Neural progenitor cell (in vitro differentiated cells): ENCODE data around the gene GALP. TPM values are rescaled to one million over a fixed set of nuclear protein-coding genes. Genes with fewer than 3 reads are reported as not detected.

Experiments used
- DNase-seq: peaks from one replicate; pipeline ENCODE4 v3.0.0-alpha.2; 2016; ENCODE audit warnings: low spot score
- H2AFZ ChIP-seq: fragments of 200-600 bp; sonication (generic); replicated peaks from 2 replicates; pipeline ENCODE4 v1.6.1; 2016; ENCODE audit warnings: antibody characterized with exemption
- H3F3A ChIP-seq: fragments of 200-600 bp; sonication (generic); 2 replicates; pipeline ENCODE4 v1.6.1; 2016; ENCODE audit warnings: antibody characterized with exemption, low read depth
- H3K27ac ChIP-seq: fragments of 200-600 bp; sonication (generic); 2 replicates; pipeline ENCODE4 v1.5.1; 2016; ENCODE audit warnings: mild to moderate bottlenecking
- H3K27me3 ChIP-seq: fragments of 200-600 bp; sonication (generic); 2 replicates; pipeline ENCODE4 v1.6.1; 2016; ENCODE audit warnings: mild to moderate bottlenecking, moderate library complexity
- H3K36me3 ChIP-seq: fragments of 200-600 bp; sonication (generic); 2 replicates; pipeline ENCODE4 v1.5.1; 2016
- H3K4me1 ChIP-seq: fragments of 200-600 bp; sonication (generic); 2 replicates; pipeline ENCODE4 v1.6.1; 2016; ENCODE audit warnings: mixed run types
- H3K4me2 ChIP-seq: fragments of 200-600 bp; sonication (generic); 2 replicates; pipeline ENCODE4 v1.6.1; 2016
- H3K4me3 ChIP-seq: fragments of 200-600 bp; sonication (generic); 2 replicates; pipeline ENCODE4 v1.5.1; 2016
- H3K79me2 ChIP-seq: fragments of 200-600 bp; sonication (generic); 2 replicates; pipeline ENCODE4 v1.6.1; 2016; ENCODE audit warnings: low read depth
- H3K9ac ChIP-seq: fragments of 200-600 bp; sonication (generic); 2 replicates; pipeline ENCODE4 v1.6.1; 2016
- H3K9me3 ChIP-seq: fragments of 200-600 bp; sonication (generic); 2 replicates; pipeline ENCODE4 v1.5.1; 2016; ENCODE audit warnings: low read depth
- H4K20me1 ChIP-seq: fragments of 200-600 bp; sonication (generic); 2 replicates; pipeline ENCODE4 v1.6.1; 2016; ENCODE audit warnings: low read depth
- H3K27ac Mint-ChIP-seq: 3 replicates; pipeline ENCODE4 v1.8.0; 2021; ENCODE audit warnings: mixed read lengths
- H3K27me3 Mint-ChIP-seq: 2 replicates; pipeline ENCODE4 v1.8.0; 2022; ENCODE audit warnings: low read depth, mild to moderate bottlenecking, inconsistent platforms, moderate library complexity, mixed read lengths; ENCODE audit not compliant: insufficient read depth
- H3K36me3 Mint-ChIP-seq: 3 replicates; pipeline ENCODE4 v1.8.0; 2021; ENCODE audit warnings: mixed read lengths
- H3K4me1 Mint-ChIP-seq: 3 replicates; pipeline ENCODE4 v1.8.0; 2021; ENCODE audit warnings: mixed read lengths
- H3K4me3 Mint-ChIP-seq: 3 replicates; pipeline ENCODE4 v1.8.0; 2021; ENCODE audit warnings: mild to moderate bottlenecking, moderate library complexity, mixed read lengths
- H3K9me3 Mint-ChIP-seq: 3 replicates; pipeline ENCODE4 v1.8.0; 2020; ENCODE audit warnings: mixed read lengths
- EZH2 ChIP-seq: fragments of 200-600 bp; sonication (generic); IDR thresholded peaks from 2 replicates; pipeline ENCODE4 v1.6.1; 2017; ENCODE audit warnings: antibody characterized with exemption, mild to moderate bottlenecking, moderate library complexity
- EZH2phosphoT487 ChIP-seq: fragments of 200-600 bp; sonication (generic); IDR thresholded peaks from 2 replicates; pipeline ENCODE4 v1.6.1; 2017; ENCODE audit warnings: antibody characterized with exemption
- total RNA-seq: library from RNA; depleted of rRNA; stranded (reverse); fragments of >200 nt; gene quantifications from 2 replicates; pipeline ENCODE4 v1.2.3, GENCODE V29; 2015; ENCODE audit warnings: low replicate concordance
- TF ChIP-seq, protein P1 (sequence below): fragments of 200-600 bp; sonication (generic); IDR thresholded peaks from 2 replicates; pipeline ENCODE4 v1.5.1; 2017; ENCODE audit warnings: antibody characterized with exemption, mild to moderate bottlenecking

GALP gene
- total RNA-seq, 1 donor from 2014 or later, result 0.71 TPM

DNA sequence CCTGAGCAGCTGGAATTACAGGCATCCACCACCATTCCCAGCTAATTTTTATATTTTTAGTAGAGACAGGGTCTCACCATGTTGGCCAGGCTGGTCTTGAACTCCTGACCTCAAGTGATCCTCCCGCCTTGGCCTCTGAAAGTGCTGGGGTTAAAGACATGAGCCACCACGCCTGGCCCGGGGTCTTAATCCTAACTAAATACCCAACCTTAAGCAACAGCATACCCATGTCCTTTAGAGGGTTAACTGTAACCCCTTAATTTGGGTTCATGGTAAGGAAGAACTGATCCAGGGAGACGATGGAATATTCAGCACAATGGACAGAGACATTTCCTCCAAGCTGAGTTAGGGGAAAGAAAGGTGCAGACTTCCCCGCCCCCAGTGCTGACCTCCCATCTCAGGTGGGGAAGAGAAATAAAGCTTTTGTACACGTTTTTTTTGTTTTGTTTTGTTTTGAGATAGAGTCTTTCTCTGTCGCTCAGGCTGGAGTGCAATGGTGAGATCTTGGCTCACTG, 8.7 kb upstream of the GALP start:
- H3K27ac Mint-ChIP-seq, result no peak overlapping the region
- Histone ChIP-seq H3K4me2 (no peak overlapping the region), H2AFZ (no peak overlapping the region), H3K79me2 (no peaks in the 10 kb centered on the region), H3K9me3 (no peaks in the 10 kb centered on the region), H3K9ac (no peak overlapping the region), H3K27me3 (no peaks in the 10 kb centered on the region), H4K20me1 (no peaks in the 10 kb centered on the region), H3K36me3 (no peaks in the 10 kb centered on the region), H3F3A (no peaks in the 10 kb centered on the region), H3K4me1 (no peaks in the 10 kb centered on the region), H3K27ac (no peak overlapping the region), H3K4me3 (no peak overlapping the region)
- no peak for TF ChIP-seq EZH2
- no peak for TF ChIP-seq EZH2phosphoT487
- TF ChIP-seq, protein P1, sequence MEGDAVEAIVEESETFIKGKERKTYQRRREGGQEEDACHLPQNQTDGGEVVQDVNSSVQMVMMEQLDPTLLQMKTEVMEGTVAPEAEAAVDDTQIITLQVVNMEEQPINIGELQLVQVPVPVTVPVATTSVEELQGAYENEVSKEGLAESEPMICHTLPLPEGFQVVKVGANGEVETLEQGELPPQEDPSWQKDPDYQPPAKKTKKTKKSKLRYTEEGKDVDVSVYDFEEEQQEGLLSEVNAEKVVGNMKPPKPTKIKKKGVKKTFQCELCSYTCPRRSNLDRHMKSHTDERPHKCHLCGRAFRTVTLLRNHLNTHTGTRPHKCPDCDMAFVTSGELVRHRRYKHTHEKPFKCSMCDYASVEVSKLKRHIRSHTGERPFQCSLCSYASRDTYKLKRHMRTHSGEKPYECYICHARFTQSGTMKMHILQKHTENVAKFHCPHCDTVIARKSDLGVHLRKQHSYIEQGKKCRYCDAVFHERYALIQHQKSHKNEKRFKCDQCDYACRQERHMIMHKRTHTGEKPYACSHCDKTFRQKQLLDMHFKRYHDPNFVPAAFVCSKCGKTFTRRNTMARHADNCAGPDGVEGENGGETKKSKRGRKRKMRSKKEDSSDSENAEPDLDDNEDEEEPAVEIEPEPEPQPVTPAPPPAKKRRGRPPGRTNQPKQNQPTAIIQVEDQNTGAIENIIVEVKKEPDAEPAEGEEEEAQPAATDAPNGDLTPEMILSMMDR, result no peak
- H3K27me3 Mint-ChIP-seq, result peaks cover 10% of the 10 kb centered on the region
- DNase-seq, result peak; percentile 71
- no peaks in the 10 kb centered on the region for H3K9me3 Mint-ChIP-seq
- no peaks in the 10 kb centered on the region for H3K4me1 Mint-ChIP-seq
- no peak overlapping the region for H3K4me3 Mint-ChIP-seq
- H3K36me3 Mint-ChIP-seq, result no peaks in the 10 kb centered on the region

DNA sequence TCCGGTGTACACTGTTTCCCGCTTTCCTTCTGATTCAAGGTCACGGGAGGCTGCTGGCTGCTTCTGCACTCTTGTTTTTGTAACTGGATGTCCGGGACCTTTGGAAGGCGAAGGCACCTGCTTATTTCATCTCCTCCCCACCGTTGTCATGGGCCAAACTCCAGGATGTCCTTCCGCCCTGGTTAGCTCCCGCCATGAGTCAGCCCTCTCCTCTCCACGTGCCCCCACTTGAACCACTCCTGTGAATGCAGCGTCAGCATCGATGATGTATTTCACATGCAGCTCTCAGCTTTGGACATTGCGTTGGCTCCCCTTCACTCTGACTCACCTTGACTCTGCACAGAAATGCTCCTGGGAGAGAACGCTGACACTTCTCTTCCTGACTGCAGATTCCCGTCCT, 5.5 kb upstream of the GALP start:
- Histone ChIP-seq H3K4me3 (no peak overlapping the region), H3K27me3 (no peaks in the 10 kb centered on the region), H3F3A (peaks cover 7% of the 10 kb centered on the region), H3K4me1 (peaks cover 11% of the 10 kb centered on the region), H2AFZ (no peak overlapping the region), H4K20me1 (no peaks in the 10 kb centered on the region), H3K79me2 (no peaks in the 10 kb centered on the region), H3K27ac (no peak overlapping the region), H3K9me3 (no peaks in the 10 kb centered on the region), H3K36me3 (no peaks in the 10 kb centered on the region), H3K9ac (no peak overlapping the region), H3K4me2 (no peak overlapping the region)
- Mint-ChIP-seq H3K27me3 (peaks cover 12% of the 10 kb centered on the region), H3K9me3 (no peaks in the 10 kb centered on the region), H3K4me3 (no peak overlapping the region), H3K4me1 (peaks cover 11% of the 10 kb centered on the region), H3K27ac (no peak overlapping the region), H3K36me3 (no peaks in the 10 kb centered on the region)
- no peak for DNase-seq
- TF ChIP-seq EZH2 (no peak), EZH2phosphoT487 (no peak)
- TF ChIP-seq, protein P1, result no peak

DNA sequence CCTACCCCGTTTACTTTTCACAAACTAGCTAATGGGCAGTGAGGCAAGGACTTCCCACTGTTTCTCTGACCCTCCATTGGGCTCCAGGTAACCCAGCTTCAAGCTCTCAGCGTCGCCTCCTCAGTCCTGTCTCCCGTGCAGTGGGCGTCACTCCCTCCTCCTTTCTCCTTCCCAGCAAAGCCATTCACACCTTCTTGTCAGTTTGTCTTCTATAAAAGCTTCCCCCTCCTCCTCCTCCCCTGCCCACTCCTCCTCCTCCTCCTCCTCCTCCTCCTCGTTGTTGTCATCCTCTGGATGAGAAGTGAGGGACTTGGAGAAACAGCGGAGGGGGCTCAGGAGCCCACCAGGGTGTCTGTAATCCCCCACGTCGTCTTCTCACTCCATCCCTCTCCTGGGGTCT, 1.7 kb upstream of the GALP start:
- DNase-seq, result peak; percentile 9

More for the DNA sequence above, 1.7 kb upstream of the GALP start:
- Histone ChIP-seq H3K4me2 (peak overlapping the region; percentile 35), H2AFZ (no peak overlapping the region), H3K9ac (no peak overlapping the region), H3K79me2 (no peaks in the 10 kb centered on the region), H3K27ac (no peak overlapping the region), H3K4me3 (no peak overlapping the region), H4K20me1 (no peaks in the 10 kb centered on the region), H3F3A (peaks cover 19% of the 10 kb centered on the region), H3K27me3 (no peaks in the 10 kb centered on the region), H3K4me1 (peaks cover 27% of the 10 kb centered on the region), H3K36me3 (no peaks in the 10 kb centered on the region), H3K9me3 (no peaks in the 10 kb centered on the region)
- H3K27ac Mint-ChIP-seq, result no peak overlapping the region
- H3K4me3 Mint-ChIP-seq, result no peak overlapping the region
- H3K27me3 Mint-ChIP-seq, result peaks cover 10% of the 10 kb centered on the region
- no peaks in the 10 kb centered on the region for H3K36me3 Mint-ChIP-seq
- H3K9me3 Mint-ChIP-seq, result no peaks in the 10 kb centered on the region
- peaks cover 24% of the 10 kb centered on the region for H3K4me1 Mint-ChIP-seq
- TF ChIP-seq, protein P1, result no peak
- TF ChIP-seq EZH2phosphoT487, result no peak
- no peak for TF ChIP-seq EZH2
